CD4-positive, alpha-beta T cell treated with Interleukin-4 for 4 hours (primary cell): ENCODE results near the gene AAGAB.
A peak's percentile ranks its signal among the peaks of the same experiment; 100 is the strongest.
"Not testable (repeated sequence)": the region's sequence is repeated elsewhere in the genome, so short reads cannot be mapped to it uniquely, and the experiment has no call there.

Experiments
- DNase-seq: peaks from one replicate; pipeline ENCODE4 v3.0.0-alpha.2; 2020

Gene AAGAB

DNA sequence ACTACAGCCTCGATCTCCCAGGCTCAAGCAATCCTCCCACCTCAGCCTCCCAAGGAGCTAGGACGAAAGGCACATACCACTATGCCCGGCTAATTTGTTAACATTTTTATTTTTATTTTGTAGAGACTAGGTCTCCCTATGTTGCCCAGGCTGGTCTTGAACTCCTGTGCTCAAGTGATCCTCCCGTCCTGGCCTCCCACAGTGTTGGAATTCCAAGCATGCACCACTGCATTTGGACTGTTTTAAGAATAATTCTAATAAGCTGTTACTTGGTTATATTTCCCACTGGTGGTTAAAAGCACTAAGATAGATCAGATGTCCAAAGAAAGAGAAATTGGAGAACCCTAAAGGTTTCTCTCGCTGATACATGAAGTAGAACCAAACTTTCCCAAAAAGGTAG, 3.1 kb downstream of the AAGAB start:
- no peak for DNase-seq

DNA sequence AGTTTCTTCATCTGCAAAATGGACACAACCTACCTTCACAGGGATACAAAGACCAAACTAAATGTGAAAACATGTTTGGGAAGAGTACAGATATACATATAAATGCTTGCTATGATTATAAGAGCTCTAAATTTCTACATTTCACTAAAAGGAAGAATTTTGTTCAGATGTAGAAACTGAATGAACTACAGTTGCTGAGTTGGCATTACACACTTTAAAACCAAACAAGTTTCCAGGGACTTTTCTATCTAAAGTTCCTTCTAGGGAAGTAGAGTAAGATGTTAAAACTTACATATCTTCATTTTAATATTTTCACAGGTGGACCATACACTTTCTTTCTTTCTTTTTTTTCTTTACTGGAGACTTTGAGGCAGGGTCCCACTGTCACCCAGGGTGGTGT, 4.6 kb downstream of the AAGAB start:
- no peak for DNase-seq

DNA sequence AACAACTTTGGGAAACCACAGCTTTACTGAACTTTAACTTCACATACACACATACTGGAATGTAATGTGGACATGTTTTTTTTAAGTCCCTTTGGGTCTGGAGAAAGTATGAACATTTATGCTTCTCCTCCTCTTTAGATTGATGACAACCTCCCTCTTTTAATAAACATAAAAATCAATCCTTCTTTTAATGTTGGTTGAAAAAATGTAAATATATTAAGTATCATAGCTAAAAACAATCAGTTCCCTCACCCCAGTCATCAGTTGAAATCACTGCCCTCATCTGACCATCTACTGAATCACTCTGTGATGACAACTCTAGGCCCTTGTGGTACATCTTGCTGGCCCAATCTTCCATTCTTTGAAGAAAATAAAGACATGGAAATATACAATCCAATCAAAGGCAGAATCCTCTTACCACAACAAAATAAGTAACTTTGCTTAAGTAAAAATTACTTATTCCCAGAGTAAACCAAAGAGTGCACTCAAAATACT, 6.4 kb downstream of the AAGAB start:
- no peak for DNase-seq

DNA sequence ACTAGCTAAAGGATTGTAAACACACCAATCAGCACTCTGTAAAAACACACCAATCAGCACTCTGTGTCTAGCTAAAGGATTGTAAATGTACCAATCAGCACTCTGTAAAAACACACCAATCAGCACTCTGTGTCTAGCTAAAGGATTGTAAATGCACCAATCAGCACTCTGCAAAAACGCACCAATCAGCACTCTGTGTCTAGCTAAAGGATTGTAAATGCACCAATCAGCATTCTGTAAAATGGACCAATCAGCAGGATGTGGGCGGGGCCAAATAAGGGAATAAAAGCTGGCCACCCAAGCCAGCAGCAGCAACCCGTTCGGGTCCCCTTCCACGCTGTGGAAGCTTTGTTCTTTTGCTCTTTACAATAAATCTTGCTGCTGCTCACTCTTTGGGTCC, 7.9 kb downstream of the AAGAB start:
- not testable (repeated sequence) for DNase-seq

GRCh38 chr15:67244971-67245478, 9.4 kb downstream of the AAGAB start:
- DNase-seq, result no peak

DNA sequence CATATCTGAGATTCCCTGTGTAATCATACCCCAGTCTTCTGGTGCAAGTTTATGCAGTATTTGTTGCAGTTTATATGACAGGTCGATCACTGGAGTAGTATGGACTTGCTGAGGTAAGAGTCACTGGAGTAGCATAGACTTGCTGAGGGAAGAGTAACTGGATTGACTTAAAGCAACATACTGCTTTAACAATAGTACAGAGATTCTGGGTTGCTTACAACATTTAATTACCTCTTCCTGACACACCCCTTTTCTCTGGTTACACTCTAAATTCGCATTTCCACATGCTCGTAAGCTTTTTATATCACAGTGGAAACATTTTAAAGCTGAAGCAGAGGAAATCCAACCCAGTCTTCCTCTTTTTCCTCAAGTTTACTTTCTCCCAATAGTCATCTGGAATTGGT, 11.8 kb downstream of the AAGAB start:
- DNase-seq, result no peak

DNA sequence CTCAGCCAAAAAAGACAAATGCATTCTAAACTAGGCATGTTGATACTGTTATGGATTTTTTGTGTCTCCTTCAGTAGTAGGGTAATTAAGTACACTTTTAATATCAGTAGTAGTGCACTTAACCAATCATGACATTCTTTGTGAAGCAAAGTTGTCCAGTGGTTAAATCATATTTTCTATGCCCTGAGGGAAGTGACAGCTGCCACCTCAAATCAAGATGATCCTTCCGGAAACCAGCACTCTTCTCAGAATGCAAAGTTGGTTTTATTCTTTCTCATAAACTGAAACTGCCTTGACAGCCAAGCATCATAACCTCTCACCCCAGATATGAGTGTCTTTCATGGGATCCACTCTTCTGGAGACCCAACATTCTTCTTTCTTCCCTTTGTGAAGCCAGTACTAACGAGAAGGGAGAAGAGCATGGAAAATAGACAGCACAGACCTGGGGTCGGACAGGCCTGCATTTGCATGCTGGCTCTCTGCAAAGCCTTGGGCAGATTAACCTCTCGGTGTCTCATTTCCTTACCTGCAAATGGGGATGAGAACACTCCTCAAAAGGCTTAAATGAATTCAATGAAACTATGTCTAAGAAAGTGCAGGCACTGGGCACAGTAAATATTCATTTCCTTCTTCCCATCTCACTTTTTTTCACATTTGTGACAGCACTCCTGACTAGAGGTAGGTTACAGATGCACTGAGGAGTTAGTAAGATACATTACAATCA, 13.2 kb downstream of the AAGAB start:
- DNase-seq, result peak; percentile 49

GRCh38 chr15:67240235-67241131, 14.0 kb downstream of the AAGAB start:
- peak; percentile 66 for DNase-seq

DNA sequence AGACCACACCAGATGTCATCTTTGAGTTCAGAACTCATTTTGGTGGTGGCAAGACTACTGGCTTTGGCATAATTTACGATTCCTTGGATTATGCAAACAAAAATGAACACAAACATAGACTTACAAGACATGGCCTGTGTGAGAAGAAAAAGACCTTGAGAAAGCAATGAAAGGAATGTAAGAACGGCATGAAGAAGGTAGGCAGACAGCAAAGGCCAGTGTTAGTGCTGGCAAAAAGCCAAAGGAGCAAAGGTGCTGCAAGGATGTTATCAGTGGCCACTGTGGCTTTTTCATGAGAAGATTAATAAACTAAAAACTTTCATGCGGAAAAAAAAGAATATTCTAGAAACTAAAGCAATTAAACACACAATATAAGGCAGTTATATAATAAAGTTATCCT, 21.9 kb downstream of the AAGAB start:
- no peak for DNase-seq

- no peak for DNase-seq
Observed at GRCh38 chr15:67230504-67230903, 24.0 kb downstream of the AAGAB start.

GRCh38 chr15:67228286-67228685, 26.2 kb downstream of the AAGAB start:
- peak; percentile 19 for DNase-seq

DNA sequence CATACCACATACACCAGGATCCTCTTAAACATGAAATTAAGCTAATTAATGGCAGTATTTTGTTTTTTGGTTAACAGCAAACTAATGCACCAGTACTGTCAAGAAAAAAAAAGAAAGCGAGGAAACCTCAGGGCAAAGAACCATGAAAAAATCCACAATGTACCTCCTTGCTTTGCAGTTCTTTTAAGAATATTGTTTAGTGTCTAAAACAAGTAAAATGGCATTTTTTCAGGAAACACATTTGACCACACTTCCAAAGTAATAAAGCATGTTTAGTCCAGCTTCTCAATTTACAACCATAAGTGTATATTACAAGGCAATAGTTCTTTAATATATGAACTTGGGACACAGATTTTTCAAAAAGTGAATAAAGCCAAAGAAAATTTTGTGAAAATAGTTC, 26.6 kb downstream of the AAGAB start:
- no peak for DNase-seq

- no peak for DNase-seq
Observed at GRCh38 chr15:67227431-67227830, 27.0 kb downstream of the AAGAB start.

- DNase-seq, result no peak
Observed at GRCh38 chr15:67225336-67225735, 29.1 kb downstream of the AAGAB start.

- DNase-seq, result no peak
Observed at GRCh38 chr15:67224889-67225288, 29.6 kb downstream of the AAGAB start.

DNA sequence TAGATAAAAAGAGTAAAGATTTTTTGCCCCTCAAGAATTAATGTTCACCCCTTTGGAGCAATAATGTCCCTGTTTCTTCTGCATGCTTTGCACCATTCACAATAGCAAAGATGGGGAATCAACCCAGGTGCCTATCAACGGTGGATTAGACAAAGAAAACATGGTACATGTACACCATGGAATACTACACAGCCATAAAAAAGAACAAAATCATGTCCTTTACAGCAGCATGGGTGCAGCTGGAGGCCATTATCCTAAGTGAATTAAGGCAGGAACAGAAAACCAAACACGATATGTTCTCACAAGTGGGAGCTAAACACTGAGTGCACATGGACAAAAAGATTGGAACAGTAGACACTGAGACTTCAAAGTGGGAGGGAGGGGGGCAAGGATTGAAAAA, 35.2 kb downstream of the AAGAB start:
- DNase-seq, result no peak

- no peak for DNase-seq
Observed at GRCh38 chr15:67218428-67218827, 36.0 kb downstream of the AAGAB start.

GRCh38 chr15:67216859-67217258, 37.6 kb downstream of the AAGAB start:
- no peak for DNase-seq

DNA sequence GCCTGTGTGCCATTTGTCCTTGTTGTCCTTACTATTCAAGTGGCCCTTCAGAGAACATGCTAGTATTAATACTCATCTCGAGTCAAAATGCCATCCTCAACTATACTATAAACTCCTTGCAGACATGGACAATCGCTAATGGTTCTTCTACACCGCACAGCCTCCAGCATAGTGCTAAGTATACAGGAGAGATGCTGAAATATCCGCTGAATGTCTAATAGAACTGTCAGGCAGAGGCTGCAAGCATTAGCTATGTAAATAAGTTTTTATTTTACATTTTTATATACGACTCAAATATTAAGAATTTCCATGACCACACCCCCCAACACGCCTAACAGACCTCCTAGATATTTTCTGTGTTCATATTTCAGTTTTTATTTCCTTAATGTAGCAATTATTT, 39.4 kb downstream of the AAGAB start:
- no peak for DNase-seq

DNA sequence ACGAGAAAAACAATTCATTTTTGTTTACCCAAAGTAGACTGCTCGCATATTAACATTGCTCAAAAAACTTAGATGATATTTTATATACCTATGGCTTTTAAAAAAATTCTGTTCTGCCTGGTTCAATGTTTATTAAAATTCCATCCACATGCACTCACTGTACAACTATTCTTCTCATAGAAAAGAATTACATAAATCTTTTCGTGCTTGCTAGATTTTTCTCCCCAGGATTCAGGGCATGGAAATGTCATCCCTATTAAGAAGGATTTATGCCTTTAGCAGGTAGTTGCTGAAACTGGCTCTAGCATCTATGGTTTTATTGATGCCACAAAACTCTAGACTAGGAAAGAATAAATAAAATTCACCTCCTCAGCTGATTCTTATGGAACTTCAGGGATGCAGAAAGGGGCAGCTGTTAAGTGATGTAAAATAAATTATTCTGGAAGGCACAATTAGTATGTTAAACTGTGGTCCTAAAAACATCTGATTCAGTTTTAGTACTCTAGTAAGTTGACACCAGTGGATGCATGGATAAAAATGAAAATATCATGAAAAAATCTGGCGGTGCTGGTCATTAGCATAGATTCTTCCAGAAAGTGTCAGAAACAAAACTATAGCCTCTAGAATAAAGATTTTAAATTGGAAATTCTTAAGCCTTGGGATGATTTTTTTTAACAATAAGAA, 41.6 kb downstream of the AAGAB start:
- DNase-seq, result no peak

DNA sequence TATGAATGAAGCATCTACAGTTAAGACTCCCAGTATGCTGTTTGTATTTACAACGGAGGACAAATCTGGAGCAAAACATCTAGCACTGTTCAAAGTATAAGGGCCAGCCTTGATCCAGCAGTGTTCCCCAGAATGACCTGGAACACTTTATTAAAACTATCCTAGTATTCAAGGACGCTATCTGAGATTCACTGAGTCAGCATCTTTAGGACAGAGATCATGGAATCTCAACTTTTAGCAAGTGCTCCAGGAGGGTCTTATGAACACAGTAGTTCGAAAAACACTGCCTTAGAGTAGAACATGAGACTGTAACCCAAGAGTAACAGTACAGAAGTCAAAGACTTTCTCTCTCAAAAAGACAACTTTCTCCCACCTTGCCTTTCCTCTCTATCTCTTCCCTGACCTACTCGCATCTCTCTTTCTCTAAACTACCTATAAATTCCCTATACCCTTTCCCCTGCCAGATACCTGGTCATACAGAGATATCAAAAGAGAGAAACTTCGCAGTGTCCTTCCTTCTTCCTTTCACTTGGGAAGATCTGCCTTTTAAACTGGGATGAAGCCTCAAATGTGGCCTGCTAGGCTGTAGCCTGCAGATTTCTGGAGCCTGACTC, 43.8 kb downstream of the AAGAB start:
- DNase-seq, result no peak

DNA sequence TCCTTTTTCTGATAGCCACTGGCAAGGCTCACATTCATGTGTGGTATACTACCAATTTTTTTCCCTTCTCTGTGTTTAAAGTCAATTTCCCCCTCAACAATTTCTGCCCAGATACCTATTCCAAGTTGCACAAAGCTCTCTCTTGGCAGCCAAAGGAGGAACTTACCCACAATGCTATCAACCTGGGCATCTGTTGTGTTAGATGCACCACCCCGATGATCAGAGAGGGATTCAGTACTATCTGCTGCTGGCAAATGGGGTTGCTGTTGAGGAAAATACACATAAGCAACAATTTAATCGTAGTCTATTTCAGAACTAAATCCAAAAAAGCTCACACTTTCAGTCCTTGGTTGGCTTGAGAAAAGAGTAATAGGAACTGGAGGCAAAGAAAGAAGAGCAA, 46.1 kb downstream of the AAGAB start:
- no peak for DNase-seq
